GM13977 (cell line): ENCODE results near the gene PSMG3.

Experiments
- DNase-seq: peaks from one replicate; pipeline ENCODE4 v3.0.0; 2012; ENCODE audit warnings: low spot score
- CTCF ChIP-seq: IDR thresholded peaks from 2 replicates; pipeline ENCODE4 v1.5.1; 2012; ENCODE audit warnings: mild to moderate bottlenecking, control low read depth; ENCODE audit not compliant: insufficient read depth; ENCODE audit errors: extremely low read depth, missing control alignments
- in situ Hi-C: fragments of 300-500 bp; cut with MboI; formaldehyde crosslinking; loops from one replicate; pipeline ENCODE4 v1.12.0; 2022; ENCODE audit warnings: low sequenced_read_pairs, low pct_unique_long_range_greater_than_20kb, mixed read lengths, inconsistent platforms; ENCODE audit not compliant: unreplicated experiment

Gene PSMG3

GRCh38 chr7:1580422-1581030 is 10.7 kb upstream of the PSMG3 start:
- in situ Hi-C loops, result loop anchor here (25.0 kb wide), 1 partner anchor 632 kb away; no protein-coding TSS in a partner anchor
- no peak for TF ChIP-seq CTCF
- no peak for DNase-seq

- peak; percentile 96 for TF ChIP-seq CTCF
- DNase-seq, result peak; percentile 85
- in situ Hi-C loops, result loop anchor here (25.0 kb wide), 1 partner anchor 633 kb away; no protein-coding TSS in a partner anchor
Measured at GRCh38 chr7:1579481-1580421, 9.9 kb upstream of the PSMG3 start.

GRCh38 chr7:1578513-1578912 is 8.7 kb upstream of the PSMG3 start:
- no peak for TF ChIP-seq CTCF
- no peak for DNase-seq
- in situ Hi-C loops, result loop anchor here (25.0 kb wide), 1 partner anchor 634 kb away; no protein-coding TSS in a partner anchor

- DNase-seq, result no peak
- in situ Hi-C loops, result loop anchor here (25.0 kb wide), 1 partner anchor 636 kb away; no protein-coding TSS in a partner anchor
- TF ChIP-seq CTCF, result no peak
Measured at GRCh38 chr7:1576521-1577253, 6.9 kb upstream of the PSMG3 start.

GRCh38 chr7:1575809-1576208 is 6.0 kb upstream of the PSMG3 start:
- no peak for DNase-seq
- in situ Hi-C loops, result loop anchor here (25.0 kb wide), 1 partner anchor 636 kb away; no protein-coding TSS in a partner anchor
- no peak for TF ChIP-seq CTCF
